GM12874 (cell line): ENCODE results near the gene PEF1.
A peak's percentile ranks its signal among the peaks of the same experiment; 100 is the strongest.

ENCODE experiments used
- TF ChIP-seq, protein P1 (sequence below): IDR thresholded peaks from 2 replicates; pipeline ENCODE4 v1.5.1; 2011; ENCODE audit warnings: low read depth, mild to moderate bottlenecking, control low read depth, low read length, moderate library complexity; ENCODE audit not compliant: insufficient read depth

Gene PEF1

GRCh38 chr1:31688233-31688918 lies 43.7 kb upstream of the PEF1 start:
- TF ChIP-seq, protein P1, sequence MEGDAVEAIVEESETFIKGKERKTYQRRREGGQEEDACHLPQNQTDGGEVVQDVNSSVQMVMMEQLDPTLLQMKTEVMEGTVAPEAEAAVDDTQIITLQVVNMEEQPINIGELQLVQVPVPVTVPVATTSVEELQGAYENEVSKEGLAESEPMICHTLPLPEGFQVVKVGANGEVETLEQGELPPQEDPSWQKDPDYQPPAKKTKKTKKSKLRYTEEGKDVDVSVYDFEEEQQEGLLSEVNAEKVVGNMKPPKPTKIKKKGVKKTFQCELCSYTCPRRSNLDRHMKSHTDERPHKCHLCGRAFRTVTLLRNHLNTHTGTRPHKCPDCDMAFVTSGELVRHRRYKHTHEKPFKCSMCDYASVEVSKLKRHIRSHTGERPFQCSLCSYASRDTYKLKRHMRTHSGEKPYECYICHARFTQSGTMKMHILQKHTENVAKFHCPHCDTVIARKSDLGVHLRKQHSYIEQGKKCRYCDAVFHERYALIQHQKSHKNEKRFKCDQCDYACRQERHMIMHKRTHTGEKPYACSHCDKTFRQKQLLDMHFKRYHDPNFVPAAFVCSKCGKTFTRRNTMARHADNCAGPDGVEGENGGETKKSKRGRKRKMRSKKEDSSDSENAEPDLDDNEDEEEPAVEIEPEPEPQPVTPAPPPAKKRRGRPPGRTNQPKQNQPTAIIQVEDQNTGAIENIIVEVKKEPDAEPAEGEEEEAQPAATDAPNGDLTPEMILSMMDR, result no peak

DNA sequence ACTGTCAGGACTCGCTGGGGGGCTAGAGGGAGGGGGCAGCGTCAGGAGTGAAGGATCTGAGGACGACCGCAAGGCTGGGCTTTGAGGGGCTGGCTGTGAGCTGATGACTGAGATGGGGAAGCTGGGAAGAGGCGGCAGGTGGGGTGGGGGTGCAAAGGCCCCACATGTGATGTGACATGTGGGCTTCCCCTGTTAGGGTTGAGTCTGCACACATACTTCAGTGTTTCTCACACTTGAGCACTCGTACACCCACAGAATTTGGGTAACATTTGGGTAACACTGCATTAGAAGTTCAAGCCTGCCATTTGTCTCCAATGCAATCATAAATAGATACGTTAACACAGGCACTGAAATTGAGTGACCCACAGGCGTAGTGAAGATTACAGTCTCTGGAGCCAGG lies 42.9 kb upstream of the PEF1 start:
- TF ChIP-seq, protein P1, result no peak

- TF ChIP-seq, protein P1, result no peak
Measured at GRCh38 chr1:31685795-31686194, 41.1 kb upstream of the PEF1 start.

DNA sequence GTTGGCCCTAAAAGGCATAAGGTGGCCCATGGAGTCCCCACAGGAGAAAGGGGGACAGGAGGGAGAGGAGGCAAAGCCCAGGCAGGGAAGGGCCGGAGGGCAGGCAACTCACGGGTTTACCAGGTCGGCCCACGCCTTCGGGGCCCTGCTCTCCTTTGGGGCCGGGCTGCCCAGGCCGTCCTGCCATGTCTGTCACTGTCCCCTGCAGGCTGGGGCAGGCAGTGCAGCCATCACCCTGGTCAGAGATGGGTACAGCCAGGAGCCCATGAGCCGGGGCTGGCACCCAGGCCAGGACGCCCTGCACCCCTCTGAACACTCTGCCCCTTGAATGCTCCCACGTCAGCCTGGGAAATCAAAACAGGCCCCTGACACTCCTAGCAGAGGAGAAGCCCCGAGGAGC lies 39.3 kb upstream of the PEF1 start:
- TF ChIP-seq, protein P1, result peak; percentile 73

DNA sequence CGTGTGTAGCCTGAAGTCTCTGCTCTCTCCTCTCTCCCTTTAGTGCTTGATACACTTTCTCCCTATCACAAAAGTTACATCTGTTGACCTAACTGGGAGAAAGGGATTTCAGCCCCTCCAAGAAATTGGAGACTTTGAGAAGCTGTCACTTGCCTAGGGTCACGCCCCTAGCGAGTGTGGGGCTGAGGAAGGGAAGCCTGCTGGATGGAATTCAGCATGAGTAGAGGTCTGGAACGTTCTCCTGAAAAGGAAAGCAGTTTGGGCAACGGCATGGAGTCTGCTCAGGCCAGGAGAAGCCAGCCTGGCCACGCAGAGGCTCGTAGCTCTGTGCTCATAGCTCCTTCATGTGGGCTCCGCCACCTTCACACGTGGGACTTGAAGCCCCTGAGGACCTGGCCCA lies 36.7 kb upstream of the PEF1 start:
- TF ChIP-seq, protein P1, result no peak

GRCh38 chr1:31679676-31680230 lies 35.1 kb upstream of the PEF1 start:
- TF ChIP-seq, protein P1, result no peak

DNA sequence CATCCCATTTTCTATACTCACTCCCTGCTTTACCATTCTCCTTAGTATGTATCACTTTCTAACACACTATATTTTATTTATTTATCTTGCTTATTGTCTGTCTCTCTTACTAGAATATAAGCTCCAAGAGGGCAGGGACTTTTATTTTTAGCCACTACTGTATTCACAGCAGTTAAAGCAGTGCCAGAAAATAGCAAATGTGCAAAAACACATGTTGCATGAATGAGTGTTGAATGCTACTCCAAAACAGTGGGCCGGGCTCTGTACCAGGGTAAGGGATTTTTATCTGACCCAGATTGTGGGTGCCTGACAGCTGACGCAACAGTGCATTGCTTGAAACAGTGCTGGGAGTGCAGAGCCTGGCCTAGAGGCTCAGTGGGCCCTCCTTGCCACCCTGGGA lies 34.4 kb upstream of the PEF1 start:
- TF ChIP-seq, protein P1, result no peak
